Thoracic aorta (tissue), 2 donors: Measurements from ENCODE around the gene NOC2L. TPM values are rescaled to one million over a fixed set of nuclear protein-coding genes. Genes with fewer than 3 reads are reported as not detected.
"Not testable (repeated sequence)": the region's sequence is repeated elsewhere in the genome, so short reads cannot be mapped to it uniquely, and the experiment has no call there.

Experiments used
- ATAC-seq: fragments of 150-250 bp; one replicate; pipeline ENCODE4 v1.8.0; 2017; ENCODE audit warnings: low read depth; ENCODE audit not compliant: insufficient number of reproducible peaks, low FRiP score
- DNase-seq: peaks from one replicate; pipeline ENCODE4 v3.0.0-alpha.2; 2020; ENCODE audit warnings: low spot score
- H3K27ac ChIP-seq, 2 donors: fragments of 200-600 bp; sonication (generic); 1 replicate in 1 of 2; 2 replicates in 1 of 2; pipeline ENCODE4 v1.5.1; 2016; ENCODE audit warnings: mild to moderate bottlenecking in 2 of 2, moderate library complexity in 2 of 2
- H3K27me3 ChIP-seq: fragments of 200-600 bp; sonication (generic); replicated peaks from 2 replicates; pipeline ENCODE4 v1.6.0; 2016; ENCODE audit warnings: mild to moderate bottlenecking; ENCODE audit not compliant: insufficient read depth
- H3K36me3 ChIP-seq: fragments of 200-600 bp; sonication (generic); one replicate; pipeline ENCODE4 v1.5.1; 2016
- H3K4me1 ChIP-seq, 2 donors: fragments of 200-600 bp; sonication (generic); 1 replicate in 1 of 2; 2 replicates in 1 of 2; pipeline versions ENCODE4 v1.5.1 to v1.6.0; 2016; ENCODE audit warnings: low read depth in 2 of 2, mild to moderate bottlenecking in 1 of 2; ENCODE audit not compliant: control insufficient read depth in 1 of 2
- H3K4me3 ChIP-seq: fragments of 200-600 bp; sonication (generic); 2 replicates; pipeline ENCODE4 v1.5.1; 2016; ENCODE audit warnings: mild to moderate bottlenecking
- H3K9me3 ChIP-seq: fragments of 200-600 bp; sonication (generic); 2 replicates; pipeline ENCODE4 v1.5.1; 2016
- CTCF ChIP-seq: fragments of 200-600 bp; sonication (generic); IDR thresholded peaks from one replicate; pipeline ENCODE4 v1.5.1; 2019; ENCODE audit warnings: antibody characterized with exemption
- total RNA-seq, 2 donors: library from RNA; depleted of rRNA; stranded (reverse); fragments of >200 nt; gene quantifications; one replicate each; pipeline versions ENCODE4 v1.1.0 to v1.2.3, GENCODE V29; 2016

NOC2L gene
- total RNA-seq, 2 donors from 2014 or later: 33.8 to 47.2 TPM

GRCh38 chr1:996851-997712 is 38.0 kb upstream of the NOC2L start:
- no peaks in the 10 kb centered on the region for H3K36me3 ChIP-seq
- TF ChIP-seq CTCF: no peak
- peaks cover 9 to 29% of the 10 kb centered on the region in 2 donors for H3K4me1 ChIP-seq
- no peak overlapping the region for H3K4me3 ChIP-seq
- H3K9me3 ChIP-seq: peaks cover 2% of the 10 kb centered on the region
- H3K27ac ChIP-seq: no peak overlapping the region
- H3K27me3 ChIP-seq: no peaks in the 10 kb centered on the region
- ATAC-seq (no peak), DNase-seq (no peak)

GRCh38 chr1:995665-996633 is 36.9 kb upstream of the NOC2L start:
- H3K36me3 ChIP-seq: no peaks in the 10 kb centered on the region
- H3K4me3 ChIP-seq: no peak overlapping the region
- H3K9me3 ChIP-seq: peaks cover 5% of the 10 kb centered on the region
- no peak for DNase-seq
- ATAC-seq: no peak
- peaks cover 9 to 21% of the 10 kb centered on the region in 2 donors for H3K4me1 ChIP-seq
- H3K27me3 ChIP-seq: no peaks in the 10 kb centered on the region
- H3K27ac ChIP-seq: no peak overlapping the region
- TF ChIP-seq CTCF: no peak

GRCh38 chr1:994546-994945 is 35.5 kb upstream of the NOC2L start:
- H3K36me3 ChIP-seq, DNase-seq, H3K9me3 ChIP-seq, H3K4me3 ChIP-seq, ATAC-seq, H3K27ac ChIP-seq, H3K27me3 ChIP-seq: not testable (repeated sequence)
- peaks cover 9 to 16% of the 10 kb centered on the region in 2 donors for H3K4me1 ChIP-seq

GRCh38 chr1:993379-993995 is 34.4 kb upstream of the NOC2L start:
- no peak for ATAC-seq
- Histone ChIP-seq H3K36me3 (no peaks in the 10 kb centered on the region), H3K4me1 (peaks cover 5 to 16% of the 10 kb centered on the region in 2 donors), H3K27ac (no peak overlapping the region), H3K9me3 (peaks cover 5% of the 10 kb centered on the region), H3K4me3 (no peak overlapping the region), H3K27me3 (no peaks in the 10 kb centered on the region)
- DNase-seq: no peak
- no peak for TF ChIP-seq CTCF

GRCh38 chr1:992362-992761 is 33.3 kb upstream of the NOC2L start:
- Histone ChIP-seq H3K4me1 (peaks cover 0 to 5% of the 10 kb centered on the region in 2 donors), H3K27me3 (no peaks in the 10 kb centered on the region), H3K4me3 (no peak overlapping the region), H3K27ac (no peak overlapping the region), H3K36me3 (no peaks in the 10 kb centered on the region), H3K9me3 (peaks cover 5% of the 10 kb centered on the region)
- ATAC-seq (no peak), DNase-seq (no peak)
- TF ChIP-seq CTCF: no peak
